Measurements from ENCODE around the gene HUS1.
"Not testable (repeated sequence)": the region's sequence is repeated elsewhere in the genome, so short reads cannot be mapped to it uniquely, and the experiment has no call there.

The HUS1 gene

DNA sequence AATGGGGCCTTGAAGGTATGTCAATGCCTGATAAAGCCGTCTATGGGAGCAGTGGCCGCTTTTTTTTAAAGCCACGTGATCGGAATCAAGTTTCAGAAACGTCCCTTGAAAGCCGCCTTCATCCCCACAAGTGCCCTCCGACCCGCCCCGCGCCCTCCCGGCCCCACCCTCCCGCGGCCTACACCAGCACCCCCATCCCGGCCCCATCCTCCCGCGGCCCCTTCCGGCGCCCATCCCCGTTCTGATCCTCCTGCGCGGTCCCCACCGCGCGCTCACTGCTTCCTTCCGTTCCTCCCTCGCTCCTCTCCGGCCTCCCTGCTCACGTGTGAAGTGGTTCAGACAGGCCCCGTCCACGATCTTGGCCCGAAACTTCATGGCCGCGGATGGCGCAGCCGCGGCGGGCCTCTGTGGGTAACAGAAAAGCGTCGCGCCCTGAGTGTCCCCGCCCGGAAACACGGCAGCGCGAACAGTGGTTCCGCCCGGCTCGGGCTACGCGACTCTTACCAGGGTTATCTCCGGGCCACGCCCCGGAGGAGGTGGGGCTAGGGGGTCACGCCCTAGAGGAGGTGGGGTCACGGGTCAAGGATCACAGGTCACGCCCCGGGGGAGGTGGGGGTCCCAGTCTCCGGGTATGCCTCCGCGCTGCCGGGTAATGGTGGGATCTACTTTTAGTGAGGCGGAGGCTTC is at the start of gene HUS1:
Gene HUS1, minus strand, starts transcription at position 471 of the 687 bp plus-strand sequence. Its CDS starts 96 bp downstream, at position 375.
- DNase-seq: peak; percentile 97

DNA sequence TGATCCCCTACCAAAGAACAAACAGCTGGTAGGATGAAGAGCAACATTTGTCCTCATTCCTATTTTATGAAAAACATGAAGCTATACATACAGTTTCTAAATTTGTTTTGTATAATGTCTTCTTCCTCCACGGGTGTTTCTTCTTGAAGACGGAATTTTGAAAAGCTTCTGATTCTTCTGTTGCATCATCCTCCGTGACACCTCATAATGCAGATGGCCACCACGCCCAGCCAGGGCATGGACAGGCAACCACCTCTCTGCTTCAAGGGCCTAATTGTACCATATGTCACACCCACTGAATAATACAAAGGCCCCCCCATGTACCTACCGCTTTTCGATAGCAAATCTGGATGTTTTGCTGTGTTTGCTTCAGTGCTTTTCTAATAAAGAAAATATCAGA is 49.5 kb upstream of the HUS1 start, which contains the start of gene SUN3:
Gene SUN3, minus strand, starts transcription at position 170 of the 400 bp plus-strand sequence. Its CDS starts 169 bp downstream, at position 1.
- no peak for DNase-seq

DNA sequence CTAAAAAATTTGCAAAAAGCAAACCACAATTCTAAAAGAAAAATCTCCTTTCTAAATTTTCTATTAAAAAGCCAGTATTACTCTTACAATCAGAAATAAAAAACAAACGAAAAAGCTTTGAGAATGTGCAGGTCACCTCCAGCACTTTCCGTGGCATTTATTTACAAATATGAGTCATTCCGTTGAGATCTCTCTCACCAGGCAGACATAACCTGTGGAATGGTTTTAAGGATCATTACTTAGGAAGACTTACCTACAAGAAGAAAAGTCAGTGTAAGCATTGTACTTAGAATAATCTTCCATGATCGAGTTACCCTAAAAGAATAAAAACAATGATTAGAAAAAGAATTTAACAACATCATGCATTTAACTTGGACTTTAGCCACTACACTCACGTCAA is 46.2 kb upstream of the HUS1 start:
- DNase-seq: no peak

DNA sequence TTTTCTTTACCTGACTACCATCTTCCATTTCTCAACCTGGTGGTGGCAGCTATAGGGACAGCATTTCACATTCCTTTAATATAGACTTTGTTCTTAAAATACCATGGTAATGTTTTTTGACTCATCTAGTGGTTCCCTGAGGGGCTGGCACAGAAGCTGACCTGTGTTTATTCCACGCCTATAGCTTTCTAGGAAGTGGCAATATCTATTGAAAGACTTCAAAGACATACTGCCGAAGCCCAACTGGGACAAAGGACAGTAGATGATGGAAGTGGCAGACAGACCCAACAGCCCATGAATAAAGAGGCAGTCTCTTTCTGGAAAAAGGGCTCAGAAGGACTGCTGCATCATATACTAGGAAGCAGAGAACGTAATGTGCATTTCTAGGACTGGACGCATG is 38.3 kb upstream of the HUS1 start:
- no peak for DNase-seq

GRCh38 chr7:48016641-48017040 is 37.2 kb upstream of the HUS1 start:
- DNase-seq: no peak

- DNase-seq: no peak
Observed at GRCh38 chr7:48011951-48012350, 32.5 kb upstream of the HUS1 start.

DNA sequence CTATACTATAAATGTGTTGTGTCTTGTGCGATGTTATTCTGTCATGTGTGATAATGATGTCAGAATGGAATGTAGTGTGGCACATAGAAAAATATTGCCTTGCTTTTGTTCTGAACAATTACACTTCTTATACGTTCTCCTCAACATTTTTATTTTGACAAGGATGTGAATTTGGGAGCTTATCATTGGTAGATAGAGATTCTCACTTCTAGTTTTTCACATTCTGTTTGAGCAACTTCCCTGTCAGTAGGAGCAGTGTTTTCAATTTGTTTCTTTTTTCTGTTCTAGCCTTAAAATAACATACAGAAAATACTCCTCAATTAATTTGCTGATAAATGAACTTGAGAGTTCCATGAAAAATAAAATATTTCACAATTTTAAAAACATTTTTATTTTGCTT is 31.9 kb upstream of the HUS1 start:
- DNase-seq: peak; percentile 43

- DNase-seq: no peak
Observed at GRCh38 chr7:48009954-48010353, 30.5 kb upstream of the HUS1 start.

DNA sequence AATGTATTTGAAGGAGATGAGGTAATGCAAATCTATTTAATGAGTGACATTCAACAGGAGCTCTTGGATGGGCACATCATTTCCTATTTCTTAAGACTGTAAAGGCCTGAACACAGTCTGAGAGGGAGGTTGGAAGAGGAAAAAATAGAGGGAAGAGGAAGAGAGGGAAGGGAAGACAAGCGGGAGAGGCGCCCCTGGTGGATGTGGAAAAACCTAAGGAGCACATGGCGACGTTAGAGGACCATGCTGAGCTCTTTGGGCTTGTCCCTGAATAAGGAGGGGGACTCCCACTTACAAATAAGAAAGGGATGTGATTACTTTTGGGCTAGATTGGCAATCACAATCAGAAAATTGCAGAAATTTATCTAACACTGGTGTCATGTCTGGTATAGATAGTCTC is 29.8 kb upstream of the HUS1 start:
- DNase-seq: no peak

GRCh38 chr7:48006866-48007265 is 27.5 kb upstream of the HUS1 start:
- DNase-seq: no peak

DNA sequence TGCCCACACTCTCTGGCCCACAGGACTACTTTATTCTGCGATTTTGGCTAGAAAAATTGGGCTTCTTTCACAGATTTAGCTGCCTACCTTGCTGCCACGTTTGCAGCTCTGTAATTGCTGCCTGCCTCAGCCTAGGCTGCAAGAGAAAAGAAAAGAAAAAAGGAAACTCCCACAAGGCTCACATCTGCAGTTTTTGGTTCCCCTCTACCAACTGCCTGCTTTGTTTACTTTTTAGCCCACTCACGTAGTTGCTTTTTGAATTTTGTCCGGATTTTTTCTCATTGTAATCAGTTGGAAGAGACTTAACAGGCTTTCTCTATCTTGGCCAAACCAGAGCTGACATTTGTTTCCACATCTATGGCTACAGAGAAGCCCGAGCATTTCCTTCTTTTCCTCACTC is 25.2 kb upstream of the HUS1 start:
- DNase-seq: no peak

GRCh38 chr7:48004032-48004431 is 24.6 kb upstream of the HUS1 start:
- DNase-seq: no peak

DNA sequence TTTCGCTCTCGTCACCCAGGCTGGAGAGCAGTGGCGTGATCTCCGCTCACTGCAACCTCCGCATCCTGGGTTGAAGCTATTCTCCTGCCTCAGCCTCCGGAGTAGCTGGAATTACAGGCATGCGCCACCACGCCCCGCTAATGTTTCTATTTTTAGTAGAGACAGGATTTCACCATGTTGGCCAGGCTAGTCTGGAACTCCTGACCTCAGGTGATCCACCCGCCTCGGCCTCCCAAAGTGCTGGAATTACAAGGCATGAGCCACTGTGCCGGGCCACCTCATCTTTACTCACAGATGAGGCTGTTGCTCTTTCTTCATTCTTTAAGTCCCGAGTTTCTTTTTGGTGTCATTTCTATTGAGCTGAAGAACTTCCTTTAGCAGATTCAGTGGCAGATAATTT is 20.7 kb upstream of the HUS1 start:
- DNase-seq: not testable (repeated sequence)

- DNase-seq: no peak
Observed at GRCh38 chr7:47999413-47999812, 20.0 kb upstream of the HUS1 start.

DNA sequence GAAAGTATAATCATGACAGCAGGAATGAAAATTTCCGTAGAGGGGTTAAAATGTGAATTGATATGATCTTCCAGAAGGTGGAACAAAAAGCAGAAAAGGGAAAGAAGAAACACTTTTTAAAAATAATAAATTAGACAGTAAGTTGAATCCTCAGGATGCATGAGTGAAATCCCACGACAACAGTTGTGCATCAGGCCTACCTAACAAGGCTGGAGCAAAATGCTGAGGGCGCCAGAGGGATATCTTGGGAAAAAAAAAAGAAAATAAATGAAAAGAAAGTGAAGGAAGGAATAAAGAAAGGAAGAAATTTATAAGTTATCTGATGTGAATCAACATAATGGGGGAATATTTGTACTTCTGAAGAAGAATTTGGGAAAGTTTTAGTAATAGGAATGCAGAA is 13.0 kb upstream of the HUS1 start:
- no peak for DNase-seq

DNA sequence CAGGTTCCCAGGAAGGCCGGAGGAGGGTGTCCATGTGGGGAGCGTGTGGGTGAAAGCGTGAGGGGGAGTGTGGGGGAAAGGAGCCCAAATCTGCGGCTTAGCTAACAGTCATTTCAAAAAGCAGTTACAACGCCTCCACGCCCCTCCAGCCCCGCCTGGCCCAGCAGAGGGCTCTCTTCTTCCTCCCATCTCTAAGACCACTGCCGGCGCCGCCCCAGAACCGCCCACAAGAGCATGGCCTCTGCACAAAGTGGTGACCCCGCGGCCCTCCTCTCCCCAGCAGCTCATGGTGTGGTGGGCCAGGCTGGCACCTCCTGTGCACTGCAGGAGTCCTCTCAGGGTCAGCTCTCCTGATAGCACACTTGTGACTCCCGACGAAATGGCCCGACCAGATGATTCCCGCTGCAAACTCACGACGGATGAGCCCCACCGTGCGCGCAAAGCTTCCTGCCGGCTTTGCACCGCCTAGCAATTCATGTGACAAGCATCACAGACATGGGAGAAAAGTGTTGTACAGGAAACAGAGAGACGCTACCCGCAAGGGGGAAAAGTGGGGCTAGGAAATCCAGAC is 12.4 kb upstream of the HUS1 start:
- DNase-seq: peak; percentile 84

DNA sequence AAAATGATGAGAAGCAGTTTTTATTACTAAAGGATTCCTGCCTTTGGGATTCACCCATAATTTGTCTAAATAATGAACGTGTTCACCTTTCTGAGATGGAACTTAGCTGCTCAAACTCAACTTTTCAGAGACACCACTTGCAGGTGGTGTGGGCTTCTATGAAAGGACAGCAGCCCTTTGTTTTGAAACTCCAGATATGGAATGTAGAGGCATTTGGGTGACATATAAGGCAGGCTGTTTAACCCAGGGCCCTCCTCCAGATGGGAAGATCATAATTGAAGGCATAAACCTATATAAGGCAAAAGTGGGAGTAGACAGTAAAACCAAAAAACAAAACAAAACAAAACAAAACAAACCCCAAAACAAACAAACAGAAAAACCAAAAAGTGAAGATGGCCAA is 11.9 kb upstream of the HUS1 start:
- DNase-seq: no peak

DNA sequence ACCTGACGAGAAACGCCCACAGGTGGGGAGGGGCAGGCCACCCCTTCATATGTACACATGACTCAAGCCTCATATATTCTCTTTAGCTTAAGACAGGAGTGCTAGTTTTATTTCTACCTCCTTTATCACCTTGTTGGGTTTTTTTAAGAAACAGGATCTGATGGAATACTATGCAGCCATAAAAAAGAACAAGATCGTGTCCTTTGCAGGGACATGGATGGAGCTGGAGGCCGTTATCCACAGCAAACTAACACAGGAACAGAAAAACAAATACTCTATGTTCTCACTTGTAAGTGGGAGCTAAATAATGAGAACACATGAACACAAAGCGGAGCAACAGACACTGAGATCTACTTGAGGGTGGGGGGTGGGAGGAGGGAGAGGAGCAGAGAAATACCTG is 11.2 kb upstream of the HUS1 start:
- DNase-seq: no peak

GRCh38 chr7:47989607-47990400 is 10.4 kb upstream of the HUS1 start:
- DNase-seq: not testable (repeated sequence)

- no peak for DNase-seq
Observed at GRCh38 chr7:47988496-47989386, 9.3 kb upstream of the HUS1 start.

DNA sequence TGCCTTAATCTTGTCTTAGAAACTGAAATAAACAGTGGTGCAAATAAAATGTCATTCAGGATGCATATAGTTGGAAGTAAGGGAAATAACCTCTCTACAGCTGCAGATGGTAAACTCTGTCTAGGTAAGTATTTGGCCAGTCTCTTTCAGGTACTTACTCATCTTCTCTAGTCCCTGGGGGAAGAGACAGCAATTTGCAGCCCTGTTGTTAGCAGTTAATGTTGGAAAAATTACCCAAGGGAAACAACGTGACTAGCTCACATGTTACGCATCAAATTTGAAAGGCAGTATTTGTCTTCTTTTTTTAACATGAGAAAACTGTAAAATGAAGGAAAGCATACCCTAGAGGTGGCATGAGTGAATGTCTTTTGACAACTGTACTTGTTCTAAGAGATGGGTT is 3.2 kb upstream of the HUS1 start:
- no peak for DNase-seq

DNA sequence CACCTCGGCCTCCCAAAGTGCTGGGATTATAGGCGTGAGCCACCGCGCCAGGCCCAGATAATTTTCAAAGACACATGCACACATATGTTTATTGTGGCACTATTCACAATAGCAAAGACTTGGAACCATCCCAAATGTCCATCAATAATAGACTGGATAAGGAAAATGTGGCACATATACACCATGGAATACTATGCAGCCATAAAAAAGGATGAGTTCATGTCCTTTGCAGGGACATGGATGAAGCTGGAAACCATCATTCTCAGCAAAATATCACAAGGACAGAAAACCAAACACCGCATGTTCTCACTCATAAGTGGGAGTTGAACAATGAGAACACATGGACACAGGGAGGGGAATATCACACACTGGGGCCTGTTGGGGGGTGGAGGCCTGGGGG is 1.2 kb upstream of the HUS1 start:
- not testable (repeated sequence) for DNase-seq

- DNase-seq: no peak
Observed at GRCh38 chr7:47979832-47980181, 392 bp upstream of the HUS1 start.
